CD4-positive, alpha-beta T cell treated with Interleukin-6 at 100 ng/mL for 8 hours (primary cell): Measurements from ENCODE around the gene DPYSL5.

Source experiments
- DNase-seq: peaks from one replicate; pipeline ENCODE4 v3.0.0-alpha.2; 2020; ENCODE audit warnings: mixed read lengths, low spot score

Gene DPYSL5

GRCh38 chr2:26968001-26968400 is 120.1 kb downstream of the DPYSL5 start:
- no peak for DNase-seq

- no peak for DNase-seq
Observed at GRCh38 chr2:26969077-26969844, 121.3 kb downstream of the DPYSL5 start.

- peak; percentile 73 for DNase-seq
Observed at GRCh38 chr2:26970244-26970927, 122.5 kb downstream of the DPYSL5 start, which contains the start of gene MAPRE3. Gene MAPRE3, plus strand, starts transcription at chr2:26970637. Its CDS starts 51,582 bp downstream, at chr2:27022219.

- DNase-seq: no peak
Observed at GRCh38 chr2:26970928-26971627, 123.1 kb downstream of the DPYSL5 start.

- DNase-seq: no peak
Observed at GRCh38 chr2:26971911-26972786, 124.2 kb downstream of the DPYSL5 start.

- DNase-seq: no peak
Observed at GRCh38 chr2:26974352-26974751, 126.4 kb downstream of the DPYSL5 start.

GRCh38 chr2:26975102-26975501 is 127.2 kb downstream of the DPYSL5 start:
- DNase-seq: no peak

GRCh38 chr2:26975656-26976055 is 127.7 kb downstream of the DPYSL5 start:
- no peak for DNase-seq

- DNase-seq: no peak
Observed at GRCh38 chr2:26976237-26976636, 128.3 kb downstream of the DPYSL5 start.

- no peak for DNase-seq
Observed at GRCh38 chr2:26977012-26977411, 129.1 kb downstream of the DPYSL5 start.

- no peak for DNase-seq
Observed at GRCh38 chr2:26978061-26978596, 130.2 kb downstream of the DPYSL5 start.

GRCh38 chr2:26979741-26980140 is 131.8 kb downstream of the DPYSL5 start:
- no peak for DNase-seq

GRCh38 chr2:26980971-26981370 is 133.0 kb downstream of the DPYSL5 start:
- DNase-seq: no peak

- no peak for DNase-seq
Observed at GRCh38 chr2:26982102-26982742, 134.3 kb downstream of the DPYSL5 start.

GRCh38 chr2:26983746-26984145 is 135.8 kb downstream of the DPYSL5 start:
- DNase-seq: no peak

GRCh38 chr2:26985807-26986206 is 137.9 kb downstream of the DPYSL5 start:
- DNase-seq: no peak

GRCh38 chr2:26986576-26986975 is 138.6 kb downstream of the DPYSL5 start:
- DNase-seq: no peak

GRCh38 chr2:26988058-26988860 is 140.3 kb downstream of the DPYSL5 start:
- no peak for DNase-seq

- DNase-seq: no peak
Observed at GRCh38 chr2:26989156-26989555, 141.2 kb downstream of the DPYSL5 start.

GRCh38 chr2:26991717-26992116 is 143.8 kb downstream of the DPYSL5 start:
- no peak for DNase-seq
